ENCODE measurements around the gene TMEM63C. TPM values are rescaled to one million over a fixed set of nuclear protein-coding genes. Genes with fewer than 3 reads are reported as not detected.

The TMEM63C gene
- total RNA-seq, 4 donors from 2014 or later, result 3.3 to 43.7 (median 11.3) TPM

DNA sequence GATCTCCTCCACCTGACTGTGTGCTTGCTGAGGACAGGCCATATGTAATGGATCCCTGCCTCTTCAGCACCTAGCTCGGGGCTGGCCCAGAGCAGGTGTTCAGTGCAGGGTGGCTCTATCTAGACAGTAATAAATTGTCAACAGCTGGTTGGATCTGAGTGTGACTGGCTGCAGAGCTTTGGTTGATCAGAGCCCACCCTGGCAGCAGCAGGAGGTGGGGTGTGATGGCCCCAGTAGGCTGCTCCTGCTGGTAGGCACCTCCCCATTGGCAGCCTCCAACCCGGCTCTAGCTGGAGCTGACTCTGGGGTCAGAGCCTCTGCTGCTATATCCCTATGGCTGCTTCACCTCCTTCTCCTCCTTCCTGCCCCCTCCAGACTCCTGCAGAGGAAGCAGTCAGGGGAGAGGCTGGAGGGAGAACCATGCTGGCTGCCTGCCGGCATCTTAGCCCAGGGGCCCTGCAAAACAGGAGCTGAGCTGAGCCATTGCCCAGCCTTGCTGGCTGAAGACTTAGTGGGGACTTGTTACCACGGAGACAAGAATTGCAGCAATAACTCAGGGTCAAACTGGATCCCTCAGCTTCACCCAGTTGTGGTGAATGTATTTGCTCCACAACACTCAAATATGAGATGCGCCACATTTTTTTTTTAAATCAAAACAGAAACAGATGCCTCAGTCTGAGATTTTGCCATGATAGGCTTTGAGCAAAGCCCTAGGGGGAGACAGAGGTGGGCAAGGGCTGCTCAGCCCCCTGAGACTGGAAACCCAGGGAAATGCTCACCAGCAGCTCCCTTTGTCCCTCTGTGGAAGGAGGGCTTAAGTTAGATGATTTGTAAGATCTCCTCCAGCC is 22.2 kb downstream of the TMEM63C start:
- no peak for DNase-seq
- Histone ChIP-seq H3K27me3 (no peaks in the 10 kb centered on the region), H3K27ac (no peak overlapping the region), H3K4me3 (no peak overlapping the region), H3K36me3 (no peaks in the 10 kb centered on the region), H3K4me1 (no peaks in the 10 kb centered on the region), H3K9me3 (no peaks in the 10 kb centered on the region)
- no peak for TF ChIP-seq POLR2A (IDR thresholded peaks at IDR 0.05)
- TF ChIP-seq, protein P1, sequence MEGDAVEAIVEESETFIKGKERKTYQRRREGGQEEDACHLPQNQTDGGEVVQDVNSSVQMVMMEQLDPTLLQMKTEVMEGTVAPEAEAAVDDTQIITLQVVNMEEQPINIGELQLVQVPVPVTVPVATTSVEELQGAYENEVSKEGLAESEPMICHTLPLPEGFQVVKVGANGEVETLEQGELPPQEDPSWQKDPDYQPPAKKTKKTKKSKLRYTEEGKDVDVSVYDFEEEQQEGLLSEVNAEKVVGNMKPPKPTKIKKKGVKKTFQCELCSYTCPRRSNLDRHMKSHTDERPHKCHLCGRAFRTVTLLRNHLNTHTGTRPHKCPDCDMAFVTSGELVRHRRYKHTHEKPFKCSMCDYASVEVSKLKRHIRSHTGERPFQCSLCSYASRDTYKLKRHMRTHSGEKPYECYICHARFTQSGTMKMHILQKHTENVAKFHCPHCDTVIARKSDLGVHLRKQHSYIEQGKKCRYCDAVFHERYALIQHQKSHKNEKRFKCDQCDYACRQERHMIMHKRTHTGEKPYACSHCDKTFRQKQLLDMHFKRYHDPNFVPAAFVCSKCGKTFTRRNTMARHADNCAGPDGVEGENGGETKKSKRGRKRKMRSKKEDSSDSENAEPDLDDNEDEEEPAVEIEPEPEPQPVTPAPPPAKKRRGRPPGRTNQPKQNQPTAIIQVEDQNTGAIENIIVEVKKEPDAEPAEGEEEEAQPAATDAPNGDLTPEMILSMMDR (IDR thresholded peaks at IDR 0.05), result no peak

DNA sequence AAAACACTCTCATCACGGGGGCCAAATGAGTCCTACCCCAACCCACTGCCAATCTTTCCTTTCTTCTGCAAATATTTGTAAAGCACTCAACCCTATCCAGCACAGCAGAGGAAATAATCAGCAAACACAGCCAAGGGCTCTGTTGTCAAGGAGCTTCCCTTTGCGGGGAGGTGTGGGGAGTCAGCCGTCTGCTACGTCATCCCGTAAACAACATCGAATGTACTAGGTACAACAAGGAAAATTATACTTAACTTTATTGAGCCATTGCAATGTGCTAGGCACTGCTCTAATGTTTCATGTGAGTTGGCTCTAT is 22.8 kb downstream of the TMEM63C start:
- no peak for DNase-seq
- H3K27ac ChIP-seq, result no peak overlapping the region
- no peaks in the 10 kb centered on the region for H3K9me3 ChIP-seq
- H3K27me3 ChIP-seq, result no peaks in the 10 kb centered on the region
- H3K4me3 ChIP-seq, result no peak overlapping the region
- no peaks in the 10 kb centered on the region for H3K4me1 ChIP-seq
- TF ChIP-seq, protein P1 (IDR thresholded peaks at IDR 0.05), result no peak
- TF ChIP-seq POLR2A (IDR thresholded peaks at IDR 0.05), result no peak
- H3K36me3 ChIP-seq, result no peaks in the 10 kb centered on the region

DNA sequence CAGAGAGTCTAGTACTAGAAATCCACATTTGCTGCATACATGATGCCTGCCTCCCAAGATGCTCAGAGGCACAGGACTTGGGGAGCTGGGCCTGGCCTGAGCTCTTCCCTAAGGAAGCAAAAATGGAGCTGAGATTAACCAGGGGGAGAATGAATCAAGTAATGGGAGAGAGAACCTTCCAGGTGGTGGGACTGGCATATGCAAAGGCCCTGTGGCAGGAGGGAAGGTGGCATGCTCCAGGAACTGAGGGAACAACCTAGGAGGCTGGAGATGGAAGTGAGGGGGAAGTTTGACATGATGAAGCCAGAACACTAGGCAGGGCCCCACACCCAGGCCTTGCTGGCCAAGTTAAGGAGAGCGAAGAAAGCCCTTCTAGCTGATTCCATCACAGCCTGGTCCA is 23.3 kb downstream of the TMEM63C start:
- Histone ChIP-seq H3K27ac (no peak overlapping the region), H3K4me3 (no peak overlapping the region), H3K27me3 (no peaks in the 10 kb centered on the region), H3K4me1 (no peaks in the 10 kb centered on the region), H3K9me3 (no peaks in the 10 kb centered on the region), H3K36me3 (no peaks in the 10 kb centered on the region)
- no peak for TF ChIP-seq POLR2A (IDR thresholded peaks at IDR 0.05)
- TF ChIP-seq, protein P1 (IDR thresholded peaks at IDR 0.05), result no peak
- DNase-seq, result no peak

DNA sequence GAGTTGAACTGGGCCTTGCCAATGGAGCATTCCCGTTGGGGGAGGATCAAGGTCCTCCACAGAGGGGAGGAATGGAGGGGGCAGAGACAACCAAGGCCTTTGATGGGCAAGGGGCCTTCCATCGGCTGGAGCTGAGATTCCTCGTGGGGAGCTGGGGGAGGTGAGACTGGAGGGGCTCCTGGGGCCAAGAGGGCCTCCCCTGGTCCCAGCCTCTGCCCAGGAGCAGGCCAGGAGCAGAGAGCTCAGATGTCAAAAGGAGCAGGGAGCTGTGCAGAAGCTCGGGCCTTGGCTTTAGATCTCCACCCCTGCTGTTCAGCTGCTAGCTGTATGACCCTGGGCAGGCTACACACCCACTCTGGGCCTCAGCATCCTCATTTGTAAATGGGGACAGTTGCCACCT is 24.0 kb downstream of the TMEM63C start:
- Histone ChIP-seq H3K9me3 (no peaks in the 10 kb centered on the region), H3K27me3 (no peaks in the 10 kb centered on the region), H3K4me3 (no peak overlapping the region), H3K36me3 (no peaks in the 10 kb centered on the region), H3K27ac (no peak overlapping the region), H3K4me1 (no peaks in the 10 kb centered on the region)
- DNase-seq, result no peak
- TF ChIP-seq POLR2A (IDR thresholded peaks at IDR 0.05), result no peak

DNA sequence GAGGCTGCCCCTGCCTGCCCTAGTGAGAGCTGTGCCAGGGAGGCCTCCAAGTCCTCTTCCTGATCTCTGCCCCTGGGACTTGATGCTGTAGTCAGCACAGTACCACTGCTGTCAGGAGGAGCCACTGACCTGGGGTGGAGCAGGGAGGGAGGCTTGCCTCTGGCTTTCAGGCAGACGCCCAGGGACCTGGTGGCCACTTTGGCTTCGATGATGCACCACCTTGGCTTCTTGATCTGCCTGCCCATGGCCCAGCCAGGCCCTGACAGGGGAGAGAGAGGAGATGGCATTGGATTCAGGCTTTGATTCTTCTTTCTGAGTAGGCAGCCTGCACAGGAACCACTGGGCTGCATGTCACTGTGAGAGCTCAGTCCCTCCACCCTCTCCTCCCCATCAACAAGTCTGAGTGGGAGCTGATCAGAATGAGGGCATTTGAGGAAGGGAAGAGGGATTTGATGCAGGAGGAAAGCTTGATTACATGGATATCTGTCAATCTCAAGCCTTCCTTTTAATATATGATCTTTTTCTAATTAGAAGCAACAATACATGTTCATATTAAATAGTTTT is 24.7 kb downstream of the TMEM63C start:
- TF ChIP-seq POLR2A (IDR thresholded peaks at IDR 0.05), result no peak
- TF ChIP-seq, protein P1 (IDR thresholded peaks at IDR 0.05), result no peak
- no peaks in the 10 kb centered on the region for H3K9me3 ChIP-seq
- no peaks in the 10 kb centered on the region for H3K36me3 ChIP-seq
- no peak for DNase-seq
- H3K4me1 ChIP-seq, result no peaks in the 10 kb centered on the region
- no peak overlapping the region for H3K4me3 ChIP-seq
- no peak overlapping the region for H3K27ac ChIP-seq
- H3K27me3 ChIP-seq, result no peaks in the 10 kb centered on the region

DNA sequence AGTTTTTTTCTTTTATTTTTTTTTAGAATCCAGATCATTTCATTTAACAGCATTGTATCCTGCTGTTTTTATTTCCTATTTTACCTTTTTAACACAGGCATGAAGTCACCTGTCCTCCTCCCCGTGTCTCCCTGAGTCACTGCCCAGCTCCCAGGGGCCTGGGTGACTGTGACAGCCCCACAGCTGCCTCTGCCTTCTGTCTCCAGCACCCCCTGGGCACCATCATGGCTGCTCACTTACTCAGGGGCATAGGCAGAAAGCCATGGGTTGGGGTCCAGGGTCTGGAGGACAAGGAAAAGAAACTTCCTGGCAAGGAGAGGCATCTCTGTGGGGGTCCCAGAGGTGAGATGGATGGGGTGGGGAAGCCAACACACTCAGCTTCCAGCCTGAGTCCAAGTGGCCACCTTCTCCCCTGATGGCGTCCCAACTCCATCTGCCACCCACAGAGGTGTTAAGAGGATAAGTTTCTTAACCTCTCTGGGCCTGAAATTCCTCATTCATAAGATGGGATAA is 25.3 kb downstream of the TMEM63C start:
- H3K4me1 ChIP-seq, result no peaks in the 10 kb centered on the region
- H3K27me3 ChIP-seq, result no peaks in the 10 kb centered on the region
- H3K27ac ChIP-seq, result no peak overlapping the region
- H3K36me3 ChIP-seq, result no peaks in the 10 kb centered on the region
- no peak for TF ChIP-seq POLR2A (IDR thresholded peaks at IDR 0.05)
- TF ChIP-seq, protein P1 (IDR thresholded peaks at IDR 0.05), result no peak
- no peak for DNase-seq
- no peak overlapping the region for H3K4me3 ChIP-seq
- H3K9me3 ChIP-seq, result no peaks in the 10 kb centered on the region
